SK-N-SH (cell line): ENCODE measurements around the gene PLAC1. TPM values are rescaled to one million over a fixed set of nuclear protein-coding genes. Genes with fewer than 3 reads are reported as not detected.

Source experiments
- CTCF ChIA-PET: fragments of 300-600, 350-600 bp; formaldehyde crosslinking; extraction: SDS; loops from one replicate; lab custom pipeline; 2021; lab: Yijun Ruan, JAX
- POLR2A ChIA-PET: fragments of 350-600 bp; sonication (Branson Sonifier 250); formaldehyde crosslinking; extraction: SDS; loops from one replicate; lab custom pipeline; 2020; ENCODE audit warnings: antibody characterized with exemption, inconsistent platforms; lab: Yijun Ruan, JAX
- DNase-seq: peaks from one replicate; pipeline ENCODE4 v3.0.0; 2012
- H2AFZ ChIP-seq: fragments of 200-600 bp; sonication (generic); 2 replicates; pipeline ENCODE4 v1.8.1; 2016; ENCODE audit warnings: antibody characterized with exemption, mild to moderate bottlenecking, low read depth
- H3F3A ChIP-seq: fragments of 200-600 bp; sonication (generic); replicated peaks from 2 replicates; pipeline ENCODE3; 2016; ENCODE audit warnings: antibody characterized with exemption, mild to moderate bottlenecking; ENCODE audit not compliant: insufficient read depth
- H3K27ac ChIP-seq, 2 experiments: fragments of 200-500 bp in 1 of 2; fragments of 200-600 bp in 1 of 2; sonication (Bioruptor generic) in 1 of 2; sonication (generic), shearing (Covaris generic) in 1 of 2; 2 replicates each; pipeline versions ENCODE4 v1.5.1 to v1.6.1; 2014 to 2016; ENCODE audit warnings: low read depth in 2 of 2, inconsistent platforms in 1 of 2, low read length in 1 of 2, mild to moderate bottlenecking in 1 of 2, mixed read lengths in 1 of 2
- H3K27me3 ChIP-seq: fragments of 200-600 bp; sonication (generic), shearing (Covaris generic); 2 replicates; pipeline ENCODE4 v1.6.1; 2016; ENCODE audit warnings: mixed run types; ENCODE audit not compliant: insufficient read depth
- H3K36me3 ChIP-seq, 2 experiments: fragments of 200-500 bp in 1 of 2; fragments of 200-600 bp in 1 of 2; sonication (Bioruptor generic) in 1 of 2; sonication (generic) in 1 of 2; replicated peaks in 1 of 2; 2 replicates each; pipeline versions ENCODE3 to v1.5.1; 2014 to 2016; ENCODE audit warnings: low read length in 1 of 2, mild to moderate bottlenecking in 1 of 2; ENCODE audit not compliant: insufficient read depth in 2 of 2, control insufficient read depth in 1 of 2
- H3K4me1 ChIP-seq, 2 experiments: fragments of 200-500 bp in 1 of 2; fragments of 200-600 bp in 1 of 2; sonication (Bioruptor generic) in 1 of 2; sonication (generic), shearing (Covaris generic) in 1 of 2; 2 replicates each; pipeline versions ENCODE4 v1.5.1 to v1.6.1; 2014 to 2016; ENCODE audit warnings: low read depth in 1 of 2, low read length in 1 of 2, mixed run types in 1 of 2; ENCODE audit not compliant: insufficient read depth in 2 of 2, control insufficient read depth in 1 of 2
- H3K4me2 ChIP-seq: fragments of 200-600 bp; sonication (generic), shearing (Covaris generic); 2 replicates; pipeline ENCODE4 v1.6.1; 2017; ENCODE audit warnings: mixed run types
- H3K4me3 ChIP-seq, 2 experiments: fragments of 200-500 bp in 1 of 2; fragments of 200-600 bp in 1 of 2; sonication (Bioruptor generic) in 1 of 2; sonication (generic), shearing (Covaris generic) in 1 of 2; 2 replicates each; pipeline versions ENCODE4 v1.5.1 to v1.8.1; 2014 to 2016; ENCODE audit warnings: low read depth in 2 of 2, inconsistent platforms in 1 of 2, low read length in 1 of 2, mild to moderate bottlenecking in 1 of 2, mixed read lengths in 1 of 2, moderate library complexity in 1 of 2
- H3K79me2 ChIP-seq: fragments of 200-600 bp; sonication (generic); 2 replicates; pipeline ENCODE4 v1.8.1; 2017; ENCODE audit warnings: mild to moderate bottlenecking; ENCODE audit not compliant: insufficient read depth
- H3K9ac ChIP-seq: fragments of 200-600 bp; sonication (generic); 2 replicates; pipeline ENCODE4 v1.6.1; 2017; ENCODE audit warnings: mixed run types
- H3K9me2 ChIP-seq: fragments of 200-600 bp; sonication (generic); 2 replicates; pipeline ENCODE4 v1.6.1; 2017; ENCODE audit warnings: mixed run types
- H3K9me3 ChIP-seq: fragments of 200-600 bp; sonication (generic); 2 replicates; pipeline ENCODE4 v1.6.1; 2017; ENCODE audit warnings: mixed run types, mild to moderate bottlenecking, moderate library complexity
- H4K20me1 ChIP-seq: fragments of 200-600 bp; sonication (generic); 2 replicates; pipeline ENCODE4 v1.6.1; 2017; ENCODE audit warnings: mild to moderate bottlenecking, mixed run types; ENCODE audit not compliant: insufficient read depth
- EP300 ChIP-seq, 2 experiments: IDR thresholded peaks; 2 replicates each; pipeline versions ENCODE4 v1.4.0 to v1.6.1; 2012; ENCODE audit warnings: borderline replicate concordance in 1 of 2, low read depth in 1 of 2, low read length in 1 of 2
- EZH2phosphoT487 ChIP-seq: fragments of 200-600 bp; sonication (generic); IDR thresholded peaks from 2 replicates; pipeline ENCODE4 v1.6.1; 2017; ENCODE audit warnings: low read depth, mixed run types, mild to moderate bottlenecking, antibody characterized with exemption, moderate library complexity, borderline replicate concordance
- FOSL2 ChIP-seq: IDR thresholded peaks from 2 replicates; pipeline ENCODE4 v1.4.0; 2012; ENCODE audit warnings: low read depth, mild to moderate bottlenecking, moderate library complexity, borderline replicate concordance
- FOXJ3 ChIP-seq: sonication (generic); formaldehyde crosslinking; IDR thresholded peaks from 2 replicates; pipeline ENCODE4 v1.5.1; 2020; ENCODE audit warnings: mild to moderate bottlenecking, missing genetic modification reagents
- JUND ChIP-seq: IDR thresholded peaks from 2 replicates; pipeline ENCODE4 v1.4.0; 2012
- MEF2A ChIP-seq: IDR thresholded peaks from 2 replicates; pipeline ENCODE4 v1.4.0; 2012; ENCODE audit warnings: low read depth, borderline replicate concordance
- MXI1 ChIP-seq: IDR thresholded peaks from 2 replicates; pipeline ENCODE4 v1.6.1; 2012; ENCODE audit warnings: mild to moderate bottlenecking, low read depth, low read length, improper control_type of control experiment
- NFIC ChIP-seq: IDR thresholded peaks from 2 replicates; pipeline ENCODE4 v1.4.0; 2012; ENCODE audit warnings: borderline replicate concordance
- NRF1 ChIP-seq: IDR thresholded peaks from 2 replicates; pipeline ENCODE4 v1.6.1; 2012; ENCODE audit warnings: low read depth, mild to moderate bottlenecking, low read length
- PBX3 ChIP-seq: IDR thresholded peaks from 2 replicates; pipeline ENCODE4; 2012
- RAD21 ChIP-seq: IDR thresholded peaks from 2 replicates; pipeline ENCODE4 v1.6.1; 2012; ENCODE audit warnings: mild to moderate bottlenecking, low read length
- RCOR1 ChIP-seq: fragments of 150-350 bp; IDR thresholded peaks from 2 replicates; pipeline ENCODE4 v1.6.1; 2017; ENCODE audit warnings: antibody characterized with exemption, low read length
- REST ChIP-seq: IDR thresholded peaks from 2 replicates; pipeline ENCODE4 v1.6.1; 2012; ENCODE audit warnings: mild to moderate bottlenecking, low read depth, low read length, moderate library complexity
- RFX5 ChIP-seq: IDR thresholded peaks from 2 replicates; pipeline ENCODE4 v1.6.1; 2012; ENCODE audit warnings: mild to moderate bottlenecking, improper control_type of control experiment, low read length
- RXRA ChIP-seq: IDR thresholded peaks from 2 replicates; pipeline ENCODE4 v1.4.0; 2012; ENCODE audit warnings: low read depth, mild to moderate bottlenecking, borderline replicate concordance
- SIN3A ChIP-seq: IDR thresholded peaks from 2 replicates; pipeline ENCODE4 v1.6.1; 2012; ENCODE audit warnings: low read depth, mild to moderate bottlenecking, low read length, moderate library complexity, borderline replicate concordance
- TEAD4 ChIP-seq: IDR thresholded peaks from 2 replicates; pipeline ENCODE4 v1.4.0; 2012; ENCODE audit warnings: mild to moderate bottlenecking, borderline replicate concordance; ENCODE audit not compliant: insufficient read depth
- USF1 ChIP-seq: IDR thresholded peaks from 2 replicates; pipeline ENCODE4 v1.4.0; 2012; ENCODE audit warnings: low read depth, borderline replicate concordance
- USF2 ChIP-seq: fragments of 150-350 bp; IDR thresholded peaks from 2 replicates; pipeline ENCODE4 v1.6.1; 2017; ENCODE audit warnings: antibody characterized with exemption, low read length, low read depth, borderline replicate concordance
- YY1 ChIP-seq: IDR thresholded peaks from 2 replicates; pipeline ENCODE4 v1.4.0; 2012; ENCODE audit warnings: low read depth, mild to moderate bottlenecking
- WGBS: methylation state at CpG from one replicate; pipeline ENCODE4 v1.1.6; 2017; ENCODE audit warnings: low lambda C conversion rate; 5-methylcytosine and 5-hydroxymethylcytosine counted together
- polyA plus RNA-seq, 3 experiments: library from polyadenylated mRNA; depleted of rRNA; stranded (reverse); fragments of >200 nt; gene quantifications; 2 replicates each; pipeline ENCODE4 v1.2.3, GENCODE V29; 2012

Gene PLAC1
- polyA plus RNA-seq, 1 of the 3 experiments (the other 2 are of a cell fraction), result 50.9 TPM

- Histone ChIP-seq H3K27ac (no peak overlapping the region), H3F3A (no peaks in the 10 kb centered on the region), H4K20me1 (no peaks in the 10 kb centered on the region), H2AFZ (no peak overlapping the region), H3K9me3 (no peaks in the 10 kb centered on the region), H3K36me3 (no peaks in the 10 kb centered on the region), H3K9ac (no peak overlapping the region), H3K9me2 (no peaks in the 10 kb centered on the region), H3K79me2 (no peaks in the 10 kb centered on the region), H3K4me2 (no peak overlapping the region), H3K27me3 (no peaks in the 10 kb centered on the region), H3K4me3 (no peak overlapping the region), H3K4me1 (no peaks in the 10 kb centered on the region; a peak in 1 of 4 replicates)
- WGBS, result 79% methylated on average over 1 of the region's 2 CpGs
- CTCF ChIA-PET, result interaction anchor here (1.4 kb wide), 1 partner anchor 19 kb away, joined by 3 read pairs; no protein-coding TSS in a partner anchor
- TF ChIP-seq EZH2phosphoT487 (no peak), USF2 (no peak), NFIC (no peak), FOSL2 (no peak), NRF1 (no peak), RAD21 (no peak), REST (no peak), RCOR1 (no peak), YY1 (no peak), USF1 (no peak)
- POLR2A ChIA-PET, result no interaction called here
- DNase-seq, result no peak
These were observed 10.8 kb downstream of the PLAC1 start for GRCh38 chrX:134647477-134647877.

GRCh38 chrX:134646691-134647090 is 11.6 kb downstream of the PLAC1 start:
- 81% methylated on average over 4 of the region's 4 CpGs for WGBS

More at GRCh38 chrX:134646691-134647090, 11.6 kb downstream of the PLAC1 start:
- no peaks in the 10 kb centered on the region; a peak in 1 of 4 replicates for H3K4me1 ChIP-seq
- TF ChIP-seq EP300 (IDR thresholded peaks at IDR 0.05; ENCODE audit: borderline replicate concordance in 1 of 2, low read depth in 1 of 2, low read length in 1 of 2) (no peak), MXI1 (no peak), RFX5 (no peak), JUND (no peak), TEAD4 (no peak), USF2 (no peak), RAD21 (no peak), PBX3 (no peak), FOXJ3 (CRISPR knock-in tag) (no peak), EZH2phosphoT487 (no peak), RXRA (no peak), SIN3A (no peak), MEF2A (no peak), RCOR1 (no peak)
- H4K20me1 ChIP-seq, result no peaks in the 10 kb centered on the region
- H3K9ac ChIP-seq, result no peak overlapping the region
- DNase-seq, result no peak
- no peak overlapping the region for H3K4me2 ChIP-seq
- ChIA-PET CTCF (interaction anchor here (1.4 kb wide), 1 partner anchor 20 kb away, joined by 3 read pairs; no protein-coding TSS in a partner anchor), POLR2A (no interaction called here)
- no peaks in the 10 kb centered on the region for H3K36me3 ChIP-seq
- H3K27me3 ChIP-seq, result no peaks in the 10 kb centered on the region
- H3K4me3 ChIP-seq, result no peak overlapping the region
- H3F3A ChIP-seq, result no peaks in the 10 kb centered on the region
- H2AFZ ChIP-seq, result no peak overlapping the region
- no peak overlapping the region for H3K27ac ChIP-seq
- H3K9me2 ChIP-seq, result no peaks in the 10 kb centered on the region
- H3K9me3 ChIP-seq, result no peaks in the 10 kb centered on the region
- H3K79me2 ChIP-seq, result no peaks in the 10 kb centered on the region
